ENCODE data around the gene KNOP1. TPM values are rescaled to one million over a fixed set of nuclear protein-coding genes. Genes with fewer than 3 reads are reported as not detected.
A peak's percentile ranks its signal among the peaks of the same experiment; 100 is the strongest.

Gene KNOP1
- total RNA-seq, 1 donor from 2014 or later: 6.7 TPM

DNA sequence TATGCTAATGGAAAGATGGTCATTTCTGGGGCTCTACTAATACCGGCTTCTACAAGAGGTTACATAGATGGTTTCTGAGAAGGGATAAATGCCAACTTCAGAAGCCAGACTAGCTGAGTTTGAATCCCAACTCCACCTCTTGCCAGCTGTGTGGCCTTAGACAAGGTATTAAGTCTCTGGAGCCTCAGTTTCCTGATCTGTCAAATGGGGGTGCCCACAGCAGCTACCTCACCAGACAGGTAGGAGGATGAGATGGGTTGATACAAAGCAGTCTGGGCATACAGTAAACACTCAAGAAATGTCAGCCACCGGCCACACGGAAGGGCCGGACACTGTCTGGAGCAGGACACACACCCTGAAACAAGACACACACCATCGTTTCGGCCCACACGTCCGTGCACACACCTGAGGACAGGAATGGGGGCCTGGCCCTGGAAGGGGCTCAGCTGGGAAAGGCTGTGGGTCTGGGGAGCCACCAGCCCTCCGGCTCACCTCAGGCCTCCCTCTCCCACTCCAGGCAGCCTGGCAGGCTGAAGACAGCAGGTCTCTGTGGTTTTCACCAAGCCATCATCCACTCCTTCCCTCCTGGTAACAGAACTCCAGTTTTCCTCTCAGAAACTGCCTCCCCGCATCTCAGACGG lies 5.5 kb downstream of the KNOP1 start:
- Histone ChIP-seq H3K9me3 (replicated peaks) (no peaks in the 10 kb centered on the region), H3K27me3 (ENCODE audit: low read depth) (no peaks in the 10 kb centered on the region), H3K36me3 (peaks cover 47% of the 10 kb centered on the region), H3K4me1 (peaks cover 63% of the 10 kb centered on the region), H3K27ac (replicated peaks) (no peak overlapping the region), H3K4me3 (no peak overlapping the region)
- TF ChIP-seq, protein P1, sequence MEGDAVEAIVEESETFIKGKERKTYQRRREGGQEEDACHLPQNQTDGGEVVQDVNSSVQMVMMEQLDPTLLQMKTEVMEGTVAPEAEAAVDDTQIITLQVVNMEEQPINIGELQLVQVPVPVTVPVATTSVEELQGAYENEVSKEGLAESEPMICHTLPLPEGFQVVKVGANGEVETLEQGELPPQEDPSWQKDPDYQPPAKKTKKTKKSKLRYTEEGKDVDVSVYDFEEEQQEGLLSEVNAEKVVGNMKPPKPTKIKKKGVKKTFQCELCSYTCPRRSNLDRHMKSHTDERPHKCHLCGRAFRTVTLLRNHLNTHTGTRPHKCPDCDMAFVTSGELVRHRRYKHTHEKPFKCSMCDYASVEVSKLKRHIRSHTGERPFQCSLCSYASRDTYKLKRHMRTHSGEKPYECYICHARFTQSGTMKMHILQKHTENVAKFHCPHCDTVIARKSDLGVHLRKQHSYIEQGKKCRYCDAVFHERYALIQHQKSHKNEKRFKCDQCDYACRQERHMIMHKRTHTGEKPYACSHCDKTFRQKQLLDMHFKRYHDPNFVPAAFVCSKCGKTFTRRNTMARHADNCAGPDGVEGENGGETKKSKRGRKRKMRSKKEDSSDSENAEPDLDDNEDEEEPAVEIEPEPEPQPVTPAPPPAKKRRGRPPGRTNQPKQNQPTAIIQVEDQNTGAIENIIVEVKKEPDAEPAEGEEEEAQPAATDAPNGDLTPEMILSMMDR (IDR thresholded peaks at IDR 0.05; ENCODE audit: borderline replicate concordance): no peak
- DNase-seq: no peak
- intact Hi-C loops (cut with micrococcal nuclease): no loop called here

DNA sequence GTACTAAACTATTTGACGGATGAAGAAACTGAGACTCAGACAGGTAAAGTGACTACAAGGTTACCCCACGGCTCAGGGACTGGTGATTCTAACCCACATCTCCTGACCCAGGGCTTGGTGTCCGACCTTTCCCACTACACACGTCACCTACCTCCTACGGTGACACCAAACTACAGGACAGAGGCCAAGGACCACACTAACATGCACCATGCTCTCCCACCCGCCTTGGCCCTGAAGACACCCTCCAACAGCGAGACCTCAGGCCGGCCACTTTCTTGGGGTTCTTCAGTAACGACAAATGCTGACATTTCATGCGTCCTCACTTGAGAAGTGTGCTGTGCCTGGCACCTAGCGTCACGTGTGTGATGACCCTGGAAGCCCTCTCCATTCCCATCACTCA lies 6.4 kb downstream of the KNOP1 start:
- DNase-seq: no peak
- H3K9me3 ChIP-seq (replicated peaks): no peaks in the 10 kb centered on the region
- no peaks in the 10 kb centered on the region for H3K27me3 ChIP-seq (ENCODE audit: low read depth)
- intact Hi-C loops (cut with micrococcal nuclease): no loop called here
- TF ChIP-seq, protein P1 (IDR thresholded peaks at IDR 0.05; ENCODE audit: borderline replicate concordance): no peak
- H3K4me3 ChIP-seq: no peak overlapping the region
- H3K4me1 ChIP-seq: peaks cover 55% of the 10 kb centered on the region
- H3K27ac ChIP-seq (replicated peaks): peak overlapping the region; percentile 86
- peaks cover 54% of the 10 kb centered on the region for H3K36me3 ChIP-seq

DNA sequence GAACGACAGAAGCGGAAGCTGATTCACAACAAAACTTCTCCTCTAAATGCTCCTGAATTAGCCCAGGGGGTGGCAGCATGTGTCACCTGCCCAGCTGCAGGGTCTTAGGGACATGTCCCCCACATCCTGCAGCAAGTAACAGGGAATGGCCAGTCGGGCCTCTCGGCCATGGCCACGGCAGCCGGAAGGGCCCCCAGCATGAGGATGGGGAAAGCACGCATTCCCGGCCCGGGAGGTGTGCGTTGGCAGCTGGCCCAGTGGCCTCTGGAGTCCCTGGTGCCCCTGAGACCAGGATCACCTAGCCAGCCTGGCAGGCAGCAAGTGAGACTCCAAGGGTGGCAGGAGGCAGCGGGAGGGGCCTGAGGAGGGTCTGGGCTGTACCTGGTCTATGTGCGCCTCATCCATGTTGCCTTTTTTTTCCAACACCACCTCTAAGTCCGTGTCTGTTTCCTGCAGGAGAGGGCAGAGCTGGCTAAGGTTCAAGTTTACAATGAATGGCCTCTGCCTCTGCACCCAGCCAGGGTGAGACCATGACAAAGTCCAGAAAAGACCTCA lies 7.0 kb downstream of the KNOP1 start:
- peak overlapping the region; percentile 86 for H3K27ac ChIP-seq (replicated peaks)
- TF ChIP-seq, protein P1 (IDR thresholded peaks at IDR 0.05; ENCODE audit: borderline replicate concordance): no peak
- H3K36me3 ChIP-seq: peaks cover 60% of the 10 kb centered on the region

DNA sequence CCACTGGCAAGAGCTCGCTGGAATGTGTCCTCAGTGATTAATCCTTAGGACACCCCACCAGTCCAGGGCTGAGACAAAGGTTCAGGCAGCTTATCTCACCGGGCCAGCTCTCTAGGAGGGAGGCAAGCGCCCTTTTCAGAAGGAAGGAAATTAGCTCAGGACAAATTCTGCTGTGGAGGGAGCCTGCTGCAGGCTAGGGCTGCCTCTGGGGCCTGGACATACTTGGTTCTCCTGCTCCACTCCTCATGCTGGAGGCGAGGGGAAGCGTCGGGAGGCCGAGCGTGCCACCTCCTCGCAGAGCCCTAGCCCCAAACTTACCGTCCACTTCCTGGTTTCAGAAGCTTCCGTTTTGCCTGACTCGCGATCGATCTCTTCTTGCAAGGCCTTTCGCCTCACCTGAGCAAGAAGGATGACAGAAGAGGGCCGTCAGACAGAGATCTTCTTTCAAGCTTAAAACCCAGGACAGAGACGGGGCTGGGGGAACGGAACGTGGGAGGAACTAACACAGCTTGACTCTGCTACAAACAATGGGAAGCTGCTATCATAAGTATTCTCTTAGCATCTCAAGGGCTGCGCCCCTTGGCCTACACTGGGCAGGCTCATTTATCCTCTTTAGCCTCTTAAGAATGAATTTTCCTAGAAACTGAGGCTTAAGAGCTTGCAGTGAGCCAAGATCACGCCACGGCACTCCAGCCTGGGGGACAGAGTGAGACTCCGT lies 7.7 kb downstream of the KNOP1 start:
- peaks cover 66% of the 10 kb centered on the region for H3K36me3 ChIP-seq
- DNase-seq: no peak
- TF ChIP-seq, protein P1 (IDR thresholded peaks at IDR 0.05; ENCODE audit: borderline replicate concordance): no peak
- H3K4me1 ChIP-seq: peaks cover 42% of the 10 kb centered on the region
- H3K4me3 ChIP-seq: no peak overlapping the region
- H3K27me3 ChIP-seq (ENCODE audit: low read depth): no peaks in the 10 kb centered on the region
- intact Hi-C loops (cut with micrococcal nuclease): no loop called here
- no peaks in the 10 kb centered on the region for H3K9me3 ChIP-seq (replicated peaks)
- peak overlapping the region; percentile 86 for H3K27ac ChIP-seq (replicated peaks)

More for the DNA sequence above, 7.0 kb downstream of the KNOP1 start:
- H3K27me3 ChIP-seq (ENCODE audit: low read depth): no peaks in the 10 kb centered on the region
- H3K4me3 ChIP-seq: no peak overlapping the region
- no peak for DNase-seq
- peaks cover 49% of the 10 kb centered on the region for H3K4me1 ChIP-seq
- H3K9me3 ChIP-seq (replicated peaks): no peaks in the 10 kb centered on the region
- intact Hi-C loops (cut with micrococcal nuclease): no loop called here

DNA sequence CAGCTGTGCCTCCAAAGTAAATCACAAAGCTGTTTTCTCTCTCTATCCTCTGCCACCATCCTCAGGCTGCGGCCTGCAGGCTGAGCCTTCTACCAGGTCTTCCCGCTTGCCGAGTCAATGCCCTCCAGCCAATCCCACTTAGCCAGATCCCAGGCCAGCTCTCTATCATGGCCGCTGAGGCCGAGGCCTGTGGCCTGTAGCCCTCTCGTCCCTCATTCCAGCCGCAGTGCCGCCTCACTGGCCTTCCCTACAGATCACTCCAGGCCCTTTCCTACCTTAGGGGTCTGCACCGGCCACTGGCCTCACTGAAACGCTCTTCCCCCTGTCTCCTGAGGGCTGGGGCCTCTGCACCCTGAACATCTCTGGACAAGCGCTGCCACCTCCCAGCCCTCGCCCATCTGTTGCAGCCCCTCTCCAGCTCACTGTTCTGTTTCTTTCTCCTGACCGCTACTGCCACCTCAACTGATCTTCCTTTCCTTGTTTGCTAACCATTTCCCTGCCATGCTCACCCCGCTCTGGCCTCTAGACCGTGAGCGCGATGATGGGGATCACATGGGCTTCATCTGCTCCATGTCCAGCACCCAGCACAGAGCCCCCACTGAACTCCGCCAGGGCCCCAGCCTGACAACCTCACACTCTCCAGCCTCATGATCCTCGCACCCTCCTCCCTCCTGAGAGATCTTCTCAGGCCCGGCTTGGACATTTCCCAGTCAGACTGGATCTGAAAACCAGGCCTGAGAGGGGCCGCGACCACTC lies 8.5 kb downstream of the KNOP1 start:
- H3K27me3 ChIP-seq (ENCODE audit: low read depth): no peaks in the 10 kb centered on the region
- peak overlapping the region; percentile 86 for H3K27ac ChIP-seq (replicated peaks)
- H3K36me3 ChIP-seq: peaks cover 70% of the 10 kb centered on the region
- TF ChIP-seq, protein P1 (IDR thresholded peaks at IDR 0.05; ENCODE audit: borderline replicate concordance): no peak
- no peak for DNase-seq
- H3K9me3 ChIP-seq (replicated peaks): no peaks in the 10 kb centered on the region
- peaks cover 48% of the 10 kb centered on the region for H3K4me1 ChIP-seq
- intact Hi-C loops (cut with micrococcal nuclease): no loop called here
- H3K4me3 ChIP-seq: no peak overlapping the region
